Peyer's patch (tissue), 4 donors: Measurements from ENCODE around the gene ZHX3. TPM values are rescaled to one million over a fixed set of nuclear protein-coding genes. Genes with fewer than 3 reads are reported as not detected.
A peak's percentile ranks its signal among the peaks of the same experiment; 100 is the strongest.

Experiments used
- DNase-seq, 3 donors: peaks; one replicate each; pipeline ENCODE4 v3.0.0-alpha.2; 2017 to 2019
- H3K27ac ChIP-seq, 4 donors: fragments of 200-600 bp; sonication (generic); one replicate each; pipeline ENCODE4 v1.5.1; 2016 to 2019
- H3K27me3 ChIP-seq, 2 donors: fragments of 200-600 bp; sonication (generic); one replicate each; pipeline ENCODE4 v1.5.1; 2019
- H3K36me3 ChIP-seq, 3 donors: fragments of 200-600 bp; sonication (generic); one replicate each; pipeline ENCODE4 v1.5.1; 2016 to 2019
- H3K4me1 ChIP-seq, 4 donors: fragments of 200-600 bp; sonication (generic); one replicate each; pipeline ENCODE4 v1.5.1; 2016 to 2019
- H3K4me3 ChIP-seq, 4 donors: fragments of 200-600 bp; sonication (generic); 1 replicate in 3 of 4; 2 replicates in 1 of 4; pipeline ENCODE4 v1.5.1; 2016 to 2019; ENCODE audit warnings: mild to moderate bottlenecking in 1 of 4
- H3K9me3 ChIP-seq, 4 donors: fragments of 200-600 bp; sonication (generic); one replicate each; pipeline ENCODE4 v1.5.1; 2016 to 2019; ENCODE audit warnings: mild to moderate bottlenecking in 1 of 4
- POLR2A ChIP-seq, 2 donors: fragments of 450-650 bp; IDR thresholded peaks; one replicate each; pipeline ENCODE4 v1.5.1; 2017; ENCODE audit warnings: antibody characterized with exemption in 2 of 2, mild to moderate bottlenecking in 2 of 2, moderate library complexity in 2 of 2
- total RNA-seq, 4 donors: library from RNA; depleted of rRNA; stranded (reverse); fragments of >200 nt; gene quantifications; one replicate each; pipeline ENCODE4 v1.1.0, GENCODE V29; 2016
- TF ChIP-seq, protein P1 (sequence below), 6 experiments: fragments of 450-650 bp in 4 of 6; fragments of 200-600 bp in 2 of 6; sonication (generic) in 1 of 6; IDR thresholded peaks; one replicate each; pipeline ENCODE4 v1.5.1; 2017 to 2019; ENCODE audit warnings: antibody characterized with exemption in 6 of 6, mild to moderate bottlenecking in 3 of 6, moderate library complexity in 1 of 6

ZHX3 gene
- total RNA-seq, 4 donors from 2014 or later = 33.8 to 53.0 (median 39.5) TPM

- TF ChIP-seq, protein P1, sequence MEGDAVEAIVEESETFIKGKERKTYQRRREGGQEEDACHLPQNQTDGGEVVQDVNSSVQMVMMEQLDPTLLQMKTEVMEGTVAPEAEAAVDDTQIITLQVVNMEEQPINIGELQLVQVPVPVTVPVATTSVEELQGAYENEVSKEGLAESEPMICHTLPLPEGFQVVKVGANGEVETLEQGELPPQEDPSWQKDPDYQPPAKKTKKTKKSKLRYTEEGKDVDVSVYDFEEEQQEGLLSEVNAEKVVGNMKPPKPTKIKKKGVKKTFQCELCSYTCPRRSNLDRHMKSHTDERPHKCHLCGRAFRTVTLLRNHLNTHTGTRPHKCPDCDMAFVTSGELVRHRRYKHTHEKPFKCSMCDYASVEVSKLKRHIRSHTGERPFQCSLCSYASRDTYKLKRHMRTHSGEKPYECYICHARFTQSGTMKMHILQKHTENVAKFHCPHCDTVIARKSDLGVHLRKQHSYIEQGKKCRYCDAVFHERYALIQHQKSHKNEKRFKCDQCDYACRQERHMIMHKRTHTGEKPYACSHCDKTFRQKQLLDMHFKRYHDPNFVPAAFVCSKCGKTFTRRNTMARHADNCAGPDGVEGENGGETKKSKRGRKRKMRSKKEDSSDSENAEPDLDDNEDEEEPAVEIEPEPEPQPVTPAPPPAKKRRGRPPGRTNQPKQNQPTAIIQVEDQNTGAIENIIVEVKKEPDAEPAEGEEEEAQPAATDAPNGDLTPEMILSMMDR (IDR thresholded peaks at IDR 0.05) = no peak
- no peak for TF ChIP-seq POLR2A (IDR thresholded peaks at IDR 0.05)
- no peaks in the 10 kb centered on the region for H3K27me3 ChIP-seq
- no peaks in the 10 kb centered on the region for H3K9me3 ChIP-seq
- DNase-seq = no peak
- peaks cover 0 to 15% (median 0%) of the 10 kb centered on the region in 4 donors for H3K4me1 ChIP-seq
- H3K36me3 ChIP-seq = peaks cover 0 to 31% (median 0%) of the 10 kb centered on the region in 3 donors
- H3K27ac ChIP-seq = no peak overlapping the region
- no peak overlapping the region for H3K4me3 ChIP-seq
Observed at GRCh38 chr20:41345729-41346067, 28.2 kb upstream of the ZHX3 start.

DNA sequence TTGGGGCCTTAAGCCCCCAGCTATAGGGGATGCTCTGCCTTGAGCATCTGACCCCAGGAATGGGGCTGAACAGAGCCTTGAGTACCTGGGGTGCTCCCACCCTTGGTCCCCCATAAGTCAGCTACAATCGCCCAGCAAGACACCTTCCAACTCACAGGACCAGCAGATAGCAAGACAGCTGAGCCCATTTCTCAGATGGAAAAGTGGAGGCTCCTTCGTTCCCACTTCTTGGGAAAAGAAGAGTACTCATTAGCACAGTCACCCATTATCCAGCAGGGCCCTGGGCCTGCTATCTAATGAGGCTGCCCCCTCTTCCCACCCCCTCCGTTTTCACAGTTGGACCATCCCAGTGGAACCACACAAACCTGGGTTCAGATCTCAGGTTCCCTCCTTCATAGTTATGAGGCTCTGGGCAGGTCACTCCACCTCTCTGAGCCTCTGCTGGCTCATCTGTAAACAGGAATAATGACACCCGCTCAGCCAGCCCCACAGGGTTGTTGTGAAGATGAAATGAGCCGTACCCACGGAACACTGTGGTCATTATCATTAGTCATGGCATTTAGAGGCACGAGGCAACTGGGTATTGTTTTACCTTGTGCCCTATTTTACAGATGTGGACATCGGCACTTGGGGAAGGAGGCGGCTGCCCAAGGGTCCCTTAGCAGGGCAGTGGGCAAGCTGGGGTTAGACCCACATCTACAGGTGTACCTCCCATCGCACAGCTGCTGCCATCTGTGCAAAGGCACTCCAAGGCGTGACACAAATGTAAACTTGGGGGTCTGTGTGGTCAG is 27.6 kb upstream of the ZHX3 start:
- peaks cover 0 to 26% (median 0%) of the 10 kb centered on the region in 3 donors for H3K36me3 ChIP-seq
- H3K27ac ChIP-seq = no peak overlapping the region
- H3K4me1 ChIP-seq = peaks cover 0 to 18% (median 2%) of the 10 kb centered on the region in 4 donors
- H3K4me3 ChIP-seq = no peak overlapping the region
- H3K27me3 ChIP-seq = no peaks in the 10 kb centered on the region
- DNase-seq = no peak
- TF ChIP-seq POLR2A (IDR thresholded peaks at IDR 0.05) = no peak
- TF ChIP-seq, protein P1 (IDR thresholded peaks at IDR 0.05) = no peak
- H3K9me3 ChIP-seq = no peaks in the 10 kb centered on the region

- Histone ChIP-seq H3K9me3 (no peaks in the 10 kb centered on the region), H3K4me3 (no peak overlapping the region), H3K27me3 (no peaks in the 10 kb centered on the region), H3K27ac (no peak overlapping the region), H3K36me3 (peaks cover 0 to 19% (median 0%) of the 10 kb centered on the region in 3 donors), H3K4me1 (peaks cover 0 to 25% (median 4%) of the 10 kb centered on the region in 4 donors)
- TF ChIP-seq POLR2A (IDR thresholded peaks at IDR 0.05) = no peak
- TF ChIP-seq, protein P1 (IDR thresholded peaks at IDR 0.05) = no peak
- DNase-seq = no peak
Observed at GRCh38 chr20:41344477-41344876, 26.9 kb upstream of the ZHX3 start.

- Histone ChIP-seq H3K9me3 (no peaks in the 10 kb centered on the region), H3K27me3 (no peaks in the 10 kb centered on the region), H3K36me3 (peaks cover 0 to 9% (median 0%) of the 10 kb centered on the region in 3 donors), H3K4me1 (peaks cover 0 to 27% (median 4%) of the 10 kb centered on the region in 4 donors), H3K27ac (peak overlapping the region in 1 of 4 donors; percentile 98), H3K4me3 (peak overlapping the region in 2 of 4 donors; percentile 14 to 54)
- no peak for DNase-seq
- TF ChIP-seq POLR2A (IDR thresholded peaks at IDR 0.05) = no peak
- TF ChIP-seq, protein P1 (IDR thresholded peaks at IDR 0.05) = no peak
Observed at GRCh38 chr20:41342474-41343464, 25.2 kb upstream of the ZHX3 start.

DNA sequence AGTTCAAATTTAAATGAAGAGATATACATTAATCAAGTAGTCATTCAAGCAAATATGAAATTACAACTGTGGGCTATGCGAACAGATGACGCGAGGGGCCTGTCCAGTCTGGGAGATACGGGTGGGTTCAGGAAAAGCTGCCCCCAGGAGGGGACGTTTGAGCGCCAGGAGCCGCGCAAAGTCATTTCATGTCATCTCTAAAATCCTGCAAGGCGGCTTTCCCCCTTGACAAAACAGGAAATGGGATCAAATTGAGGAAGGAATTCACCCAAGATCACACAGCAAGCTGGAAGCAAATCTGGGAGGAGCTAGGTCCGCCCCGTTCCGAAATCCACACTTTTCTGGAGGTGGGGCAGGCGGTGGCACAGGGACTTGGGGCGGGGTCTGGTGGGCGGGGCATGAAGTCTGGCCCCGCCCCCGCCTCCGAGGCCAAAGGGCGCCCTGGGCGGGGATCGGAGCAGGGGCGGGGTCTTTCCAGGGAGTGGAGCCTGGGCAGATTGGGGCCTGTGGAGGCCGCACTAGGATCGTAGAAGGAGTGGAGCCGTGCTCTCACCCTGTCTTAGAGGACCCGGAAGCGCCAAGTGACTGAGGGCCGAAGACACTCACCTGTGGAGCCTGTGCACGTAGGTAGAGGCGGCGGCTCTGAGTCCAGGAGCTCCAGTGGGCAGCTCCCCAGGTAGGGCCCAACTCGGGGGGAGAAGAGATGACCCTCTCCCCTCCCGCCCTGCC is 23.0 kb upstream of the ZHX3 start, which contains the start of gene LPIN3:
LPIN3 (plus strand) TSS at position 495 of the 729 bp plus-strand sequence. CDS start 4,983 bp downstream, outside the sequence.
- peak; percentile 55 to 97 (median 92) for DNase-seq
- Histone ChIP-seq H3K9me3 (no peaks in the 10 kb centered on the region), H3K4me3 (peak within 1 kb of the TSS; percentile 28 to 59 (median 42)), H3K27me3 (no peaks in the 10 kb centered on the region), H3K4me1 (peaks cover 0 to 27% (median 4%) of the 10 kb centered on the region in 4 donors), H3K27ac (peak within 1 kb of the TSS; percentile 27 to 98 (median 86)), H3K36me3 (peaks cover 0 to under 1% (median 0%) of the 10 kb centered on the region in 3 donors)
- TF ChIP-seq POLR2A (IDR thresholded peaks at IDR 0.05) = peak; percentile 90
- TF ChIP-seq, protein P1 (IDR thresholded peaks at IDR 0.05) = peak in 1 of 6 experiments; percentile 51
